Measurements from ENCODE around the gene SMYD3.

SMYD3 gene

GRCh38 chr1:246012341-246012740 is 494.7 kb downstream of the SMYD3 start:
- no peak overlapping the region for H3K27ac ChIP-seq (replicated peaks)
- H3K27me3 ChIP-seq (ENCODE audit: insufficient read depth, poor library complexity, severe bottlenecking) = no peaks in the 10 kb centered on the region
- TF ChIP-seq REST (IDR thresholded peaks at IDR 0.05; ENCODE audit: insufficient replicate concordance, low read depth) (no peak), CTCF (IDR thresholded peaks at IDR 0.05; ENCODE audit: insufficient read depth, low read length) (peak; percentile 51), GABPA (IDR thresholded peaks at IDR 0.05; ENCODE audit: low read depth) (no peak)
- DNase-seq (ENCODE audit: low read depth in 1 of 2, low spot score in 1 of 2) = peak; percentile 20 to 45
- no peak overlapping the region for H3K4me3 ChIP-seq (replicated peaks; ENCODE audit: insufficient read depth, low read length)

GRCh38 chr1:246010386-246010785 is 496.7 kb downstream of the SMYD3 start:
- Histone ChIP-seq H3K4me3 (replicated peaks; ENCODE audit: insufficient read depth, low read length) (no peak overlapping the region), H3K27ac (replicated peaks) (no peak overlapping the region), H3K27me3 (ENCODE audit: insufficient read depth, poor library complexity, severe bottlenecking) (no peaks in the 10 kb centered on the region)
- no peak for DNase-seq (ENCODE audit: low read depth in 1 of 2, low spot score in 1 of 2)
- TF ChIP-seq POLR2AphosphoS5 (IDR thresholded peaks at IDR 0.05; ENCODE audit: low read depth) (no peak), GABPA (IDR thresholded peaks at IDR 0.05; ENCODE audit: low read depth) (no peak), REST (IDR thresholded peaks at IDR 0.05; ENCODE audit: insufficient replicate concordance, low read depth) (no peak), SPI1 (IDR thresholded peaks at IDR 0.05; ENCODE audit: borderline replicate concordance, low read depth) (no peak), CTCF (IDR thresholded peaks at IDR 0.05; ENCODE audit: insufficient read depth, low read length) (no peak)

- DNase-seq (ENCODE audit: low read depth in 1 of 2, low spot score in 1 of 2) = no peak
- no peak for TF ChIP-seq POLR2AphosphoS5 (IDR thresholded peaks at IDR 0.05; ENCODE audit: low read depth)
Observed at GRCh38 chr1:246008363-246008831, 498.7 kb downstream of the SMYD3 start.

GRCh38 chr1:246005067-246005466 is 502.0 kb downstream of the SMYD3 start:
- H3K27me3 ChIP-seq (ENCODE audit: insufficient read depth, poor library complexity, severe bottlenecking) = no peaks in the 10 kb centered on the region
- H3K4me3 ChIP-seq (replicated peaks; ENCODE audit: insufficient read depth, low read length) = no peak overlapping the region
- H3K27ac ChIP-seq (replicated peaks) = no peak overlapping the region
- no peak for DNase-seq (ENCODE audit: low read depth in 1 of 2, low spot score in 1 of 2)
- no peak for TF ChIP-seq GABPA (IDR thresholded peaks at IDR 0.05; ENCODE audit: low read depth)
- TF ChIP-seq SPI1 (IDR thresholded peaks at IDR 0.05; ENCODE audit: borderline replicate concordance, low read depth) = no peak
- TF ChIP-seq REST (IDR thresholded peaks at IDR 0.05; ENCODE audit: insufficient replicate concordance, low read depth) = no peak
- TF ChIP-seq POLR2AphosphoS5 (IDR thresholded peaks at IDR 0.05; ENCODE audit: low read depth) = no peak
- no peak for TF ChIP-seq CTCF (IDR thresholded peaks at IDR 0.05; ENCODE audit: insufficient read depth, low read length)

More at GRCh38 chr1:246008363-246008831, 498.7 kb downstream of the SMYD3 start:
- H3K27ac ChIP-seq (replicated peaks) = no peak overlapping the region
- no peaks in the 10 kb centered on the region for H3K27me3 ChIP-seq (ENCODE audit: insufficient read depth, poor library complexity, severe bottlenecking)
- H3K4me3 ChIP-seq (replicated peaks; ENCODE audit: insufficient read depth, low read length) = no peak overlapping the region
